ENCODE measurements around the gene DCTN1. TPM values are rescaled to one million over a fixed set of nuclear protein-coding genes. Genes with fewer than 3 reads are reported as not detected.

The DCTN1 gene
- total RNA-seq, 1 donor from 2014 or later, result 832 TPM

DNA sequence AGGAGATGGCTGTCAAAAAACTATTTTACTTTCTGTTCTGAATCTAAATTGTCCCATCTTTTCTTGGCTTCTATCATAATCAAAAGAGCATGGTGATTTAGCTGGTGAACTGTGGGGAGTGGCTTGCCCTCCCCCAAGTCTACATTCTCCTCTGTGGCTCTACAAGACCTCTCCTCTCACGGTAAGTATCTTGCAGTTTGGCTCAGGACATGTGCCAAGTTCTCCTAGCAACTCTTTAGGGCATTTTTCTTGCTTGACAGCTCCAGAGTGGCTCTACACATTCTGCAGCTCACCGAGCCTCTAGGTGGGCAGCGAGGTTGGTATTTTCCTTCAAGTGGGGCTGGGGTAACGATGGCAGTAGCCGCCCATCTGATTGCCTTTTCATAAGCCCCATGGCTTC is 66.0 kb downstream of the DCTN1 start:
- peaks cover 5% of the 10 kb centered on the region for H3K4me1 Mint-ChIP-seq (ENCODE audit: low read depth, unreplicated experiment)
- H3K36me3 Mint-ChIP-seq (ENCODE audit: unreplicated experiment), result peaks cover 8% of the 10 kb centered on the region
- TF ChIP-seq, protein P1, sequence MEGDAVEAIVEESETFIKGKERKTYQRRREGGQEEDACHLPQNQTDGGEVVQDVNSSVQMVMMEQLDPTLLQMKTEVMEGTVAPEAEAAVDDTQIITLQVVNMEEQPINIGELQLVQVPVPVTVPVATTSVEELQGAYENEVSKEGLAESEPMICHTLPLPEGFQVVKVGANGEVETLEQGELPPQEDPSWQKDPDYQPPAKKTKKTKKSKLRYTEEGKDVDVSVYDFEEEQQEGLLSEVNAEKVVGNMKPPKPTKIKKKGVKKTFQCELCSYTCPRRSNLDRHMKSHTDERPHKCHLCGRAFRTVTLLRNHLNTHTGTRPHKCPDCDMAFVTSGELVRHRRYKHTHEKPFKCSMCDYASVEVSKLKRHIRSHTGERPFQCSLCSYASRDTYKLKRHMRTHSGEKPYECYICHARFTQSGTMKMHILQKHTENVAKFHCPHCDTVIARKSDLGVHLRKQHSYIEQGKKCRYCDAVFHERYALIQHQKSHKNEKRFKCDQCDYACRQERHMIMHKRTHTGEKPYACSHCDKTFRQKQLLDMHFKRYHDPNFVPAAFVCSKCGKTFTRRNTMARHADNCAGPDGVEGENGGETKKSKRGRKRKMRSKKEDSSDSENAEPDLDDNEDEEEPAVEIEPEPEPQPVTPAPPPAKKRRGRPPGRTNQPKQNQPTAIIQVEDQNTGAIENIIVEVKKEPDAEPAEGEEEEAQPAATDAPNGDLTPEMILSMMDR (IDR thresholded peaks at IDR 0.05; ENCODE audit: partially characterized antibody, unreplicated experiment), result no peak
- H3K9me3 Mint-ChIP-seq (ENCODE audit: unreplicated experiment), result no peaks in the 10 kb centered on the region
- H3K4me3 Mint-ChIP-seq (ENCODE audit: unreplicated experiment), result no peak overlapping the region
- H3K27me3 Mint-ChIP-seq (ENCODE audit: unreplicated experiment), result no peaks in the 10 kb centered on the region
- H3K27ac Mint-ChIP-seq (ENCODE audit: unreplicated experiment), result no peak overlapping the region
- DNase-seq, result no peak

DNA sequence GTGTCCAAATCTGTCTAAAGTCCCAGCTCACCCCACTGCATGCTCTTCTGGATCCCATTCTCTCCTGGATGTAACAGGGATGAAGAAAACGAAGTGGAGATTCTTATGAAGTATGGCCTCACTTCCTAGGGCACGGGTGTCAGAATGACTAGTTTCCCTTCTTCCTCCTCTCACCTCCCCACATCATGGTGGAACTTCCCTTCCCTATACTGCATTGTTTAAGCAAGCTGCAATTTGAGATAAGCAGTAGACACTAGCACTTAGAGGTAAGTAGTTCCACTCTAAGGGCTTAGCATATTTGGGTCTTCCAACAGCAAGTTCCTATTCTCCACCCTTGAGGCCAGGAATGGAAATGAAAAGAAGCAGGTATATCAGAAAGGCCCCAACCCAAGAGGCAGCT is 66.6 kb downstream of the DCTN1 start:
- TF ChIP-seq, protein P1 (IDR thresholded peaks at IDR 0.05; ENCODE audit: partially characterized antibody, unreplicated experiment), result no peak
- H3K36me3 Mint-ChIP-seq (ENCODE audit: unreplicated experiment), result peaks cover 8% of the 10 kb centered on the region
- H3K4me3 Mint-ChIP-seq (ENCODE audit: unreplicated experiment), result no peak overlapping the region
- H3K27ac Mint-ChIP-seq (ENCODE audit: unreplicated experiment), result no peak overlapping the region
- H3K27me3 Mint-ChIP-seq (ENCODE audit: unreplicated experiment), result no peaks in the 10 kb centered on the region
- H3K9me3 Mint-ChIP-seq (ENCODE audit: unreplicated experiment), result no peaks in the 10 kb centered on the region
- peaks cover 5% of the 10 kb centered on the region for H3K4me1 Mint-ChIP-seq (ENCODE audit: low read depth, unreplicated experiment)
- DNase-seq, result no peak

DNA sequence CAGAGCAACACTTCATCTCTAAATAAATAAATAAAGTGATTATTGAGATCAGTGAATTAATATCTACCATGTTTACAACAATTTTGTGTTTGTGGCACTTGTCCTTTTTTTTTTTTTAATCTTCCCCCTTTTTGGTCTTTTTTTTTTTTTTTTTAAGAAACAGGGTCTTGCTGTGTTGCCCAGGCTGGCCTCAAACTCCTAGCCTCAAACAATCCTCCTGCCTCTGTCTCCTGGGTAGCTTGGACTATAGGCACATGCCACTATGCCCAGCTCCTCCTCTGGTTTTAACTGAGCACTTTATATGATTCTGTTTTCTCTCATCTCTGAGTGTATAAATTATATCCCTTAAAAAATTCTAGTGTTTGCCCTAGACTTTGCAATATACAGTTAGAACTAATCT is 67.2 kb downstream of the DCTN1 start:
- H3K9me3 Mint-ChIP-seq (ENCODE audit: unreplicated experiment), result no peaks in the 10 kb centered on the region
- no peak overlapping the region for H3K27ac Mint-ChIP-seq (ENCODE audit: unreplicated experiment)
- DNase-seq, result no peak
- H3K27me3 Mint-ChIP-seq (ENCODE audit: unreplicated experiment), result no peaks in the 10 kb centered on the region
- no peak overlapping the region for H3K4me3 Mint-ChIP-seq (ENCODE audit: unreplicated experiment)
- TF ChIP-seq, protein P1 (IDR thresholded peaks at IDR 0.05; ENCODE audit: partially characterized antibody, unreplicated experiment), result no peak
- H3K36me3 Mint-ChIP-seq (ENCODE audit: unreplicated experiment), result peaks cover 14% of the 10 kb centered on the region
- H3K4me1 Mint-ChIP-seq (ENCODE audit: low read depth, unreplicated experiment), result peaks cover 5% of the 10 kb centered on the region

Other genes with a start within 250 kb of the DCTN1 start
- 17.7 TPM for gene BOLA3, start 232.4 kb downstream of the DCTN1 start, total RNA-seq (ENCODE audit: unreplicated experiment)
- 60.5 TPM for gene MOB1A, start 201.4 kb downstream of the DCTN1 start, total RNA-seq (ENCODE audit: unreplicated experiment)
- gene MTHFD2, start 181.7 kb downstream of the DCTN1 start, total RNA-seq (ENCODE audit: unreplicated experiment), result 293 TPM
- 8.2 TPM for gene SLC4A5, start 36.9 kb downstream of the DCTN1 start, total RNA-seq (ENCODE audit: unreplicated experiment)
- 3.7 TPM for gene C2orf81, start 41.3 kb upstream of the DCTN1 start, total RNA-seq (ENCODE audit: unreplicated experiment)
- 29.5 TPM for gene WDR54, start 41.4 kb upstream of the DCTN1 start, total RNA-seq (ENCODE audit: unreplicated experiment)
- gene RTKN, start 61.6 kb upstream of the DCTN1 start, total RNA-seq (ENCODE audit: unreplicated experiment), result 88.7 TPM
- gene INO80B, start 74.8 kb upstream of the DCTN1 start, total RNA-seq (ENCODE audit: unreplicated experiment), result 18.5 TPM
- gene WBP1, start 78.1 kb upstream of the DCTN1 start, total RNA-seq (ENCODE audit: unreplicated experiment), result 109 TPM
- gene MOGS, start 85.1 kb upstream of the DCTN1 start, total RNA-seq (ENCODE audit: unreplicated experiment), result 50.9 TPM
- 63.9 TPM for gene MRPL53, start 92.4 kb upstream of the DCTN1 start, total RNA-seq (ENCODE audit: unreplicated experiment)
- 28.0 TPM for gene CCDC142, start 102.7 kb upstream of the DCTN1 start, total RNA-seq (ENCODE audit: unreplicated experiment)
- gene TTC31, start 102.8 kb upstream of the DCTN1 start, total RNA-seq (ENCODE audit: unreplicated experiment), result 23.8 TPM
- gene LBX2, start 119.3 kb upstream of the DCTN1 start, total RNA-seq (ENCODE audit: unreplicated experiment), result 0.96 TPM
- gene PCGF1, start 127.4 kb upstream of the DCTN1 start, total RNA-seq (ENCODE audit: unreplicated experiment), result 32.3 TPM
- 21.2 TPM for gene TLX2, start 134.1 kb upstream of the DCTN1 start, total RNA-seq (ENCODE audit: unreplicated experiment)
- gene DQX1, start 145.9 kb upstream of the DCTN1 start, total RNA-seq (ENCODE audit: unreplicated experiment), result 0.91 TPM
- gene AUP1, start 149.4 kb upstream of the DCTN1 start, total RNA-seq (ENCODE audit: unreplicated experiment), result 99.5 TPM
- gene HTRA2, start 149.6 kb upstream of the DCTN1 start, total RNA-seq (ENCODE audit: unreplicated experiment), result 46.7 TPM
- gene LOXL3, start 173.6 kb upstream of the DCTN1 start, total RNA-seq (ENCODE audit: unreplicated experiment), result 64.2 TPM
- gene DOK1, start 174.4 kb upstream of the DCTN1 start, total RNA-seq (ENCODE audit: unreplicated experiment), result 14.0 TPM

Measured in glutamatergic neuron (in vitro differentiated cells).